Activated CD4-positive, alpha-beta T cell treated with anti-CD3 and anti-CD28 coated beads, Interleukin-2, Interleukin-6, amounts not matched to agents 100 ng/mL and 50 ng/mL, durations not matched to agents 16 hours and 8 hours (primary cell): ENCODE data around the gene LETM1.
"Not testable (repeated sequence)": the region's sequence is repeated elsewhere in the genome, so short reads cannot be mapped to it uniquely, and the experiment has no call there.

Source experiments
- DNase-seq: peaks from one replicate; pipeline ENCODE4 v3.0.0-alpha.2; 2020

The LETM1 gene

GRCh38 chr4:1851160-1851559 lies 4.8 kb downstream of the LETM1 start:
- no peak for DNase-seq

GRCh38 chr4:1850276-1850675 lies 5.7 kb downstream of the LETM1 start:
- DNase-seq, result no peak

GRCh38 chr4:1846580-1846979 lies 9.4 kb downstream of the LETM1 start:
- no peak for DNase-seq

GRCh38 chr4:1844618-1845017 lies 11.3 kb downstream of the LETM1 start:
- not testable (repeated sequence) for DNase-seq

- no peak for DNase-seq
These were observed 12.1 kb downstream of the LETM1 start for GRCh38 chr4:1843852-1844251.

- DNase-seq, result no peak
These were observed 12.9 kb downstream of the LETM1 start for GRCh38 chr4:1842993-1843448.

GRCh38 chr4:1842339-1842895 lies 13.5 kb downstream of the LETM1 start:
- DNase-seq, result no peak

- no peak for DNase-seq
These were observed 14.1 kb downstream of the LETM1 start for GRCh38 chr4:1841887-1842210.

- DNase-seq, result no peak
These were observed 14.6 kb downstream of the LETM1 start for GRCh38 chr4:1841201-1841886.

- no peak for DNase-seq
These were observed 16.7 kb downstream of the LETM1 start for GRCh38 chr4:1839282-1839681.

GRCh38 chr4:1837069-1837468 lies 18.9 kb downstream of the LETM1 start:
- DNase-seq, result no peak

GRCh38 chr4:1836650-1837049 lies 19.3 kb downstream of the LETM1 start:
- no peak for DNase-seq

- DNase-seq, result not testable (repeated sequence)
These were observed 20.1 kb downstream of the LETM1 start for GRCh38 chr4:1835836-1836235.

- no peak for DNase-seq
These were observed 21.7 kb downstream of the LETM1 start for GRCh38 chr4:1834047-1834775.

GRCh38 chr4:1833307-1834046 lies 22.5 kb downstream of the LETM1 start:
- no peak for DNase-seq

- no peak for DNase-seq
These were observed 23.3 kb downstream of the LETM1 start for GRCh38 chr4:1832690-1833089.

- DNase-seq, result no peak
These were observed 24.6 kb downstream of the LETM1 start for GRCh38 chr4:1831331-1831730.

GRCh38 chr4:1830642-1831228 lies 25.2 kb downstream of the LETM1 start:
- DNase-seq, result no peak

- no peak for DNase-seq
These were observed 25.7 kb downstream of the LETM1 start for GRCh38 chr4:1830234-1830633.

- DNase-seq, result no peak
These were observed 29.2 kb downstream of the LETM1 start for GRCh38 chr4:1826531-1827350.

- DNase-seq, result no peak
These were observed 30.6 kb downstream of the LETM1 start for GRCh38 chr4:1825326-1825725.

GRCh38 chr4:1824746-1825145 lies 31.2 kb downstream of the LETM1 start:
- DNase-seq, result no peak
